HG03175 (cell line): ENCODE measurements around the gene BEND2.

Experiments
- ATAC-seq: cut with Tn5 transposase; IDR thresholded peaks from one replicate; pipeline ENCODE4 v1.9.1; 2021; ENCODE audit warnings: mild to moderate bottlenecking, moderate library complexity; ENCODE audit not compliant: unreplicated experiment

The BEND2 gene

DNA sequence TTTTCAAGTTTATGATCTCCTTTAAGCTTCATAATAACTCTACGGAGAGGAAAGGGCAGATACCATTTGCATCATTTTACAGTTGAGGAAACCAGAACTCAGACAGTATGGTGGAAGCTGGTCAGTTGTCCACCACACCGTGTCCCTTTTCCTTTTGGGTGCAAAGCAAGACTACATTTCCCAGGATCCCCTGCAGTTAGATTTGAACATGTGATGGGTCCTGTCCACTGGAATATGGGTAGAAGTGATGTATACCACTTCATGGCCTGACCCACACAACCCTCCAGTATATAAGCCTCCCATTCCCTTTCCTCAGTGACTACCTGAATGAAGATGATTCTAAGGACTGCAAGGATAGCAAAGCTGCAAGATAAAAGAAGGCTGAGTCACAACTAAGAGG lies 74.7 kb downstream of the BEND2 start:
- ATAC-seq = no peak

DNA sequence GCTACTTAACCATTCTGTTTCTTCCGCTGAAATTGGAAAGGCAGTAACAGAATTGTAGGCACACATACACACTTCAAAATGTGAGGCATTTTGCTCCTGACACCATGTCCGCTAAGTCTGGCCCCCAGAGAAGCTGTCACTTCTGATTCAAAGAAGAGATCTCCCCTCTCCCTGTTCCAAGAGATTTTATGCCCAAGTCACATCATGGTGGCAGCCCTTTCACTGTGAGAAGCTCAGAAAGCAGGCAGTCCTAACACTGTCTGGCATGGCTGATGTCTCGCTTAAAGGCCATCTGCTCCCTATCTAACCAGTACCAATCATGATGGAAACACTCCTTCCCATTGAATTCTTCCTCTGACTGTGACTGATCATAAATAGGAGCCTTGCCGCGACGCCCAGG lies 83.9 kb downstream of the BEND2 start:
- no peak for ATAC-seq

DNA sequence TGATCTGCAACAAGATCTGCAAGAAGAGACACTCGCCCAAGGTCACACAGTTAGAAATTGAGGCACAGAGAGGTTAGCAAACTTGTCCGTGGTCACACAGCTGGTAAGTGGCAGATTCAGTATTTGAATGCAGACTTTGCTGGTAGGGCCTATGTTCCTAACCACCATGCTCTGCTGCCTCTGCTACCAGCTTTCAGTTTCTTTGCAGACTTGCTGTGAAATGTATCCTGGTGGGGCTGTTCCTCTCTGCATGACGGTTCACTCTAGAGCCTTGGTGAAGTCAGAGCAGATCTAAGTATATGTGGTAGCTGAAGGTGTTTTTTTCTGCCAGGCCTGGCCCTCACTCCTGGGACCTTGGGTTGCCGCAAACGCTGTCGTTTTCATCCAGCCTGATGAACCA lies 87.1 kb downstream of the BEND2 start:
- ATAC-seq = no peak

DNA sequence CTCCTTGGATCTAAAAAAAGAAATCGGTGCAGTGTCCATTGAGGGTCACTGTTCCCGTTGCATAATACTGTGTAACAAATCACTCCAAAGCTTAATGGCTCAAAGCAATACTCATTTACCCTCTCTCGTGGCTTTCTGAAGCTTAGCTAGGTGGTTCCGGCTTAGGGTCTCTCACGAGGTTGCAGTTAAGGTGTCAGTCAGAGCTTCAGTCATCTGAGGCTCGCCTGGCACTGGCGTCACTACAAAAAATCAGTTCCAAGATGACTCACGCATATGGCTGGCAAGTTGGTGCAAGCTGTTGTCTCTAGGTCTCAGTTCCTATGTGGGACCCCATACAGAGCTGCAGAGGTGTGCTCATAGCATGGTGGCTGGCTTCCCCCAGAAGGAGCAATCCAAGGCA lies 91.0 kb downstream of the BEND2 start:
- ATAC-seq = no peak

DNA sequence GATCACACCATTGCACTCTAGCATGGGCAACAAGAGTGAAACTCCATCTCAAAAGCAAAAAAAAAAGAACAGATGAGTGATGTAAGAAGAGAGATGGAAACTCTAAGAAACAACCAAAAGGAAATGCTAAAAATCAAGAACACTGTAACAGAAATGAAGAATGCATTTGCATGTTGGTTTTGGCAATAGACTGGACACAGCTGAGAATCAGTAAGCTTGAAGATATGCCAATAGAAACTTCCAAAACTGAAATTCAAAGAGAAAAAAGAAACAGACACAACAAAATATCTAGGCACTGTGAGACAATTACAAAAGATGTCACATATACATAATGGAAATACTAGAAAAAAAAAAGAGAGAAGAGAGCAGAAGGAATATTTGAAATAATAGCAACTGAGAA lies 93.7 kb downstream of the BEND2 start:
- ATAC-seq = no peak

DNA sequence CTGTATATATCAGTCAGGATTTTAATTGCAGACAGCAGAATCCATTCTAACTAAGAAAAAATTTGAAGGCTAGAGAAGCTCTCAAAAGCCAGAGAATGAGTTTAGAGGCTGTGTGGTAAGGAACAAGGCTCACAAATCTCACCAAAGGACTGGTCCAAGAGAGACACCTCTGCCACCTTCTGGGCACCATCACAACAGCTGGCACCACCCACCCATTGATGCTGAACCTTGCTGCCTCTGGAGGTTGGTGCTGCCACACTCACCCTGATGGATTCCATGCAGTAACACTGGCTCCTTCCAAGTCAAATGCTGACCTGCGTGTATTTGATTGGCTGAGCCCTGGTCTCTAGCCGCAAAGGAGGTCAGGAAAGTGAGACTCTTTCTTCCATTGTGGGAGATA lies 100.8 kb downstream of the BEND2 start:
- ATAC-seq = no peak
